Stimulated activated CD8-positive, alpha-beta memory T cell treated with anti-CD3 and anti-CD28 coated beads, Interleukin-2, amount 100 ng/mL, for 48 hours (primary cell): ENCODE results near the gene SEC61G.

Experiments used
- DNase-seq, 2 donors: peaks; one replicate each; pipeline ENCODE4 v3.0.0-alpha.2; 2020; ENCODE audit warnings: low read depth in 2 of 2

SEC61G gene

GRCh38 chr7:54764861-54765260, 5.8 kb upstream of the SEC61G start:
- no peak for DNase-seq

- DNase-seq, result no peak
Observed at GRCh38 chr7:54757711-54758110, 1.3 kb downstream of the SEC61G start.

- DNase-seq, result no peak
Observed at GRCh38 chr7:54749200-54749599, 9.8 kb downstream of the SEC61G start.

- DNase-seq, result no peak
Observed at GRCh38 chr7:54747234-54747633, 11.8 kb downstream of the SEC61G start.

GRCh38 chr7:54743580-54743979, 15.4 kb downstream of the SEC61G start:
- DNase-seq, result no peak

GRCh38 chr7:54738737-54739136, 20.3 kb downstream of the SEC61G start:
- no peak for DNase-seq

GRCh38 chr7:54729107-54729506, 29.9 kb downstream of the SEC61G start:
- DNase-seq, result no peak

GRCh38 chr7:54728411-54728810, 30.6 kb downstream of the SEC61G start:
- DNase-seq, result no peak

- no peak for DNase-seq
Observed at GRCh38 chr7:54725255-54725654, 33.8 kb downstream of the SEC61G start.

GRCh38 chr7:54722502-54722901, 36.5 kb downstream of the SEC61G start:
- DNase-seq, result no peak

GRCh38 chr7:54722026-54722425, 37.0 kb downstream of the SEC61G start:
- DNase-seq, result no peak

- DNase-seq, result no peak
Observed at GRCh38 chr7:54719974-54720373, 39.0 kb downstream of the SEC61G start.

GRCh38 chr7:54719425-54719824, 39.6 kb downstream of the SEC61G start:
- no peak for DNase-seq

- no peak for DNase-seq
Observed at GRCh38 chr7:54712820-54713219, 46.2 kb downstream of the SEC61G start.

- DNase-seq, result no peak
Observed at GRCh38 chr7:54711900-54712595, 47.0 kb downstream of the SEC61G start.

GRCh38 chr7:54709283-54709682, 49.7 kb downstream of the SEC61G start:
- no peak for DNase-seq

GRCh38 chr7:54705436-54705835, 53.6 kb downstream of the SEC61G start:
- DNase-seq, result no peak

- no peak for DNase-seq
Observed at GRCh38 chr7:54704851-54705250, 54.2 kb downstream of the SEC61G start.
